Peyer's patch (tissue), 4 donors: ENCODE measurements around the gene PRODH2. TPM values are rescaled to one million over a fixed set of nuclear protein-coding genes. Genes with fewer than 3 reads are reported as not detected.

ENCODE experiments used
- DNase-seq, 3 donors: peaks; one replicate each; pipeline ENCODE4 v3.0.0-alpha.2; 2017 to 2019
- H3K27ac ChIP-seq, 4 donors: fragments of 200-600 bp; sonication (generic); one replicate each; pipeline ENCODE4 v1.5.1; 2016 to 2019
- H3K27me3 ChIP-seq, 2 donors: fragments of 200-600 bp; sonication (generic); one replicate each; pipeline ENCODE4 v1.5.1; 2019
- H3K36me3 ChIP-seq, 3 donors: fragments of 200-600 bp; sonication (generic); one replicate each; pipeline ENCODE4 v1.5.1; 2016 to 2019
- H3K4me1 ChIP-seq, 4 donors: fragments of 200-600 bp; sonication (generic); one replicate each; pipeline ENCODE4 v1.5.1; 2016 to 2019
- H3K4me3 ChIP-seq, 4 donors: fragments of 200-600 bp; sonication (generic); 1 replicate in 3 of 4; 2 replicates in 1 of 4; pipeline ENCODE4 v1.5.1; 2016 to 2019; ENCODE audit warnings: mild to moderate bottlenecking in 1 of 4
- H3K9me3 ChIP-seq, 4 donors: fragments of 200-600 bp; sonication (generic); one replicate each; pipeline ENCODE4 v1.5.1; 2016 to 2019; ENCODE audit warnings: mild to moderate bottlenecking in 1 of 4
- CTCF ChIP-seq, 6 experiments: fragments of 450-650 bp in 4 of 6; fragments of 200-600 bp in 2 of 6; sonication (generic) in 1 of 6; IDR thresholded peaks; one replicate each; pipeline ENCODE4 v1.5.1; 2017 to 2019; ENCODE audit warnings: antibody characterized with exemption in 6 of 6, mild to moderate bottlenecking in 3 of 6, moderate library complexity in 1 of 6
- POLR2A ChIP-seq, 2 donors: fragments of 450-650 bp; IDR thresholded peaks; one replicate each; pipeline ENCODE4 v1.5.1; 2017; ENCODE audit warnings: antibody characterized with exemption in 2 of 2, mild to moderate bottlenecking in 2 of 2, moderate library complexity in 2 of 2
- total RNA-seq, 4 donors: library from RNA; depleted of rRNA; stranded (reverse); fragments of >200 nt; gene quantifications; one replicate each; pipeline ENCODE4 v1.1.0, GENCODE V29; 2016

Gene PRODH2
- total RNA-seq, 4 donors from 2014 or later: not detected

GRCh38 chr19:35764432-35765315 lies 48.0 kb downstream of the PRODH2 start:
- H3K4me1 ChIP-seq: no peaks in the 10 kb centered on the region
- no peak overlapping the region for H3K4me3 ChIP-seq
- DNase-seq: peak in 1 of 3 donors; percentile 45
- peaks cover 0 to 40% (median 0%) of the 10 kb centered on the region in 3 donors for H3K36me3 ChIP-seq
- TF ChIP-seq CTCF (IDR thresholded peaks at IDR 0.05) (no peak), POLR2A (IDR thresholded peaks at IDR 0.05) (no peak)
- no peak overlapping the region for H3K27ac ChIP-seq
- no peaks in the 10 kb centered on the region for H3K9me3 ChIP-seq
- no peaks in the 10 kb centered on the region for H3K27me3 ChIP-seq

- no peaks in the 10 kb centered on the region for H3K9me3 ChIP-seq
- TF ChIP-seq CTCF (IDR thresholded peaks at IDR 0.05): no peak
- TF ChIP-seq POLR2A (IDR thresholded peaks at IDR 0.05): no peak
- DNase-seq: no peak
- no peaks in the 10 kb centered on the region for H3K27me3 ChIP-seq
- no peak overlapping the region for H3K4me3 ChIP-seq
- H3K36me3 ChIP-seq: peaks cover 0 to 40% (median 0%) of the 10 kb centered on the region in 3 donors
- no peak overlapping the region for H3K27ac ChIP-seq
- H3K4me1 ChIP-seq: peaks cover 4 to 29% (median 11%) of the 10 kb centered on the region in 4 donors
Observed at GRCh38 chr19:35760711-35761349, 51.8 kb downstream of the PRODH2 start.

- Histone ChIP-seq H3K27ac (no peak overlapping the region), H3K27me3 (no peaks in the 10 kb centered on the region), H3K4me3 (no peak overlapping the region), H3K4me1 (peaks cover 4 to 40% (median 11%) of the 10 kb centered on the region in 4 donors), H3K9me3 (no peaks in the 10 kb centered on the region), H3K36me3 (peaks cover 0 to 30% (median 0%) of the 10 kb centered on the region in 3 donors)
- TF ChIP-seq POLR2A (IDR thresholded peaks at IDR 0.05): no peak
- no peak for DNase-seq
Observed at GRCh38 chr19:35759697-35760096, 52.9 kb downstream of the PRODH2 start.

GRCh38 chr19:35757749-35758608 lies 54.7 kb downstream of the PRODH2 start, which contains the start of gene PROSER3:
TSS of gene PROSER3 (plus strand) at chr19:35758176. CDS start at chr19:35758216, 40 bp downstream.
- H3K36me3 ChIP-seq: peaks cover 0 to 33% (median 0%) of the 10 kb centered on the region in 3 donors
- peak within 1 kb of the TSS; percentile 67 to 99 (median 84) for H3K4me3 ChIP-seq
- no peaks in the 10 kb centered on the region for H3K9me3 ChIP-seq
- H3K4me1 ChIP-seq: peaks cover 4 to 41% (median 11%) of the 10 kb centered on the region in 4 donors
- TF ChIP-seq POLR2A (IDR thresholded peaks at IDR 0.05) (peak; percentile 65 to 69), CTCF (IDR thresholded peaks at IDR 0.05) (no peak)
- H3K27ac ChIP-seq: peak within 1 kb of the TSS; percentile 90 to 97 (median 94)
- H3K27me3 ChIP-seq: no peaks in the 10 kb centered on the region
- DNase-seq: peak; percentile 98 to 99 (median 99)

GRCh38 chr19:35757231-35757748 lies 55.4 kb downstream of the PRODH2 start:
- peak overlapping the region; percentile 67 to 99 (median 84) for H3K4me3 ChIP-seq
- no peaks in the 10 kb centered on the region for H3K9me3 ChIP-seq
- peaks cover 4 to 41% (median 11%) of the 10 kb centered on the region in 4 donors for H3K4me1 ChIP-seq
- peak; percentile 31 to 78 (median 66) for DNase-seq
- H3K36me3 ChIP-seq: peaks cover 0 to 40% (median 0%) of the 10 kb centered on the region in 3 donors
- no peaks in the 10 kb centered on the region for H3K27me3 ChIP-seq
- TF ChIP-seq POLR2A (IDR thresholded peaks at IDR 0.05) (no peak), CTCF (IDR thresholded peaks at IDR 0.05) (no peak)
- peak overlapping the region; percentile 74 to 96 (median 91) for H3K27ac ChIP-seq
